Measurements from ENCODE around the gene AGAP1. TPM values are rescaled to one million over a fixed set of nuclear protein-coding genes. Genes with fewer than 3 reads are reported as not detected.

The AGAP1 gene
- total RNA-seq, 1 experiment from 2014 or later = 25.8 TPM

DNA sequence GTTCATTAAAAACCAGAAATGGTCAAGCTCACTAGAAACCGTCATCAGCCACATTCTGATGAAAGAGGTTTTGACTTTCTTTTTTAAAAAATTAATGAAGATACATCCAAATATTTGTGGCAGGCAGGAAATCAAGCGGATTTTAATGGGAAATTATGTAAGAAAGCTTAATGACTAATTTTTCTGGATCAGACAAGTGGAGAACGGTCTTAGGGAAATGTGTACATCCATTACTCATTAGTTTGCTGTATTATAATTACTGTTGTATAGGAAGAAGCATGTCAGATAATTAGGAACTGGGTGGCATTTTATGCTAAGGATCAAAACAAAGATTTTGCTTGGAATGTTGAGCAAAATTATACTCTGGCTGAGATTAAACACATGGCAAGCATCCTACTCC lies 39.4 kb downstream of the AGAP1 start:
- H3K14ac ChIP-seq (ENCODE audit: insufficient read depth, low read length) = no peak overlapping the region
- H3K18ac ChIP-seq (ENCODE audit: insufficient read length, low read depth, low read length) = no peak overlapping the region
- H3K4ac ChIP-seq (ENCODE audit: low read depth, low read length) = no peak overlapping the region
- DNase-seq = no peak
- peaks cover 15% of the 10 kb centered on the region; the same call in 1 of the 2 replicates for H3K79me2 ChIP-seq (ENCODE audit: insufficient read depth, low read length)
- H3K9me3 Mint-ChIP-seq = peaks cover 13 to 14% of the 10 kb centered on the region in 2 experiments
- TF ChIP-seq, protein P1, sequence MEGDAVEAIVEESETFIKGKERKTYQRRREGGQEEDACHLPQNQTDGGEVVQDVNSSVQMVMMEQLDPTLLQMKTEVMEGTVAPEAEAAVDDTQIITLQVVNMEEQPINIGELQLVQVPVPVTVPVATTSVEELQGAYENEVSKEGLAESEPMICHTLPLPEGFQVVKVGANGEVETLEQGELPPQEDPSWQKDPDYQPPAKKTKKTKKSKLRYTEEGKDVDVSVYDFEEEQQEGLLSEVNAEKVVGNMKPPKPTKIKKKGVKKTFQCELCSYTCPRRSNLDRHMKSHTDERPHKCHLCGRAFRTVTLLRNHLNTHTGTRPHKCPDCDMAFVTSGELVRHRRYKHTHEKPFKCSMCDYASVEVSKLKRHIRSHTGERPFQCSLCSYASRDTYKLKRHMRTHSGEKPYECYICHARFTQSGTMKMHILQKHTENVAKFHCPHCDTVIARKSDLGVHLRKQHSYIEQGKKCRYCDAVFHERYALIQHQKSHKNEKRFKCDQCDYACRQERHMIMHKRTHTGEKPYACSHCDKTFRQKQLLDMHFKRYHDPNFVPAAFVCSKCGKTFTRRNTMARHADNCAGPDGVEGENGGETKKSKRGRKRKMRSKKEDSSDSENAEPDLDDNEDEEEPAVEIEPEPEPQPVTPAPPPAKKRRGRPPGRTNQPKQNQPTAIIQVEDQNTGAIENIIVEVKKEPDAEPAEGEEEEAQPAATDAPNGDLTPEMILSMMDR (conservative IDR thresholded peaks at IDR 0.05) = no peak
- H3K23ac ChIP-seq (ENCODE audit: insufficient read length, low read depth, low read length) = no peak overlapping the region
- no peak overlapping the region for H3K27ac ChIP-seq (ENCODE audit: insufficient read length, low read depth, low read length)
- peaks cover 8 to 18% (median 9%) of the 10 kb centered on the region in 3 experiments; a peak in 6 of 7 replicates for H3K36me3 Mint-ChIP-seq (ENCODE audit: insufficient read depth in 1 of 3, low read depth in 3 of 3)
- peaks cover under 1% of the 10 kb centered on the region for H3K79me1 ChIP-seq (ENCODE audit: insufficient read depth, low read depth, low read length, poor library complexity, severe bottlenecking)
- no CpG with 5 or more reads among the region's 3 CpGs for WGBS (ENCODE audit: extremely low coverage, insufficient read length, low lambda C conversion rate)
- peaks cover 35 to 49% of the 10 kb centered on the region in 2 experiments for H3K4me1 Mint-ChIP-seq
- no peak overlapping the region for H2BK15ac ChIP-seq (ENCODE audit: low read depth, low read length)
- H3K9me3 ChIP-seq (ENCODE audit: control insufficient read depth, low read depth, low read length) = no peaks in the 10 kb centered on the region
- no peak overlapping the region for H2BK120ac ChIP-seq (ENCODE audit: low read depth, low read length, poor library complexity, severe bottlenecking)
- no peak overlapping the region for H4K8ac ChIP-seq (replicated peaks; ENCODE audit: insufficient read length, low read depth, low read length)
- H2BK12ac ChIP-seq (ENCODE audit: insufficient read length, low read depth, low read length) = no peak overlapping the region
- no peak overlapping the region for H3K4me2 ChIP-seq (ENCODE audit: insufficient read depth, insufficient read length, low read length)
- no peak overlapping the region for H3T11ph ChIP-seq (ENCODE audit: low read length)
- no peak overlapping the region for H3K4me3 Mint-ChIP-seq
- no peak overlapping the region for H2BK5ac ChIP-seq (ENCODE audit: insufficient read length, low read length)
- no peaks in the 10 kb centered on the region; the same call in 1 of the 2 replicates for H3K27me3 Mint-ChIP-seq (ENCODE audit: low read depth)
- no peak overlapping the region for H4K5ac ChIP-seq (ENCODE audit: insufficient read length, low read depth, low read length)
- peaks cover 2% of the 10 kb centered on the region; the same call in 1 of the 2 replicates for H3K4me1 ChIP-seq (ENCODE audit: insufficient read depth, low read length)
- no peak overlapping the region for H3K56ac ChIP-seq (ENCODE audit: insufficient read length, low read depth, low read length)
- no peaks in the 10 kb centered on the region for H4K20me1 ChIP-seq (ENCODE audit: control insufficient read depth, insufficient read depth, insufficient read length)
- no peak overlapping the region for H2AK5ac ChIP-seq (ENCODE audit: insufficient read length, low read length)
- no peak overlapping the region for H2AFZ ChIP-seq (ENCODE audit: low read length)
- H2BK20ac ChIP-seq (ENCODE audit: low read depth, low read length, poor library complexity, severe bottlenecking) = no peak overlapping the region
- H3K9ac ChIP-seq (ENCODE audit: extremely low read depth, insufficient read length, low read length) = no peak overlapping the region
- no peaks in the 10 kb centered on the region for H3K23me2 ChIP-seq (ENCODE audit: insufficient read length, low read depth, low read length, poor library complexity, severe bottlenecking)
- no peak overlapping the region for H4K91ac ChIP-seq (ENCODE audit: insufficient read length, low read depth, low read length)
- H3K27ac Mint-ChIP-seq = no peak overlapping the region
- no peaks in the 10 kb centered on the region for H3K27me3 ChIP-seq (ENCODE audit: insufficient read depth, low read length)

Measured in H9 (cell line).